Endothelial cell of umbilical vein (primary cell): ENCODE data around the gene EIF3J. TPM values are rescaled to one million over a fixed set of nuclear protein-coding genes. Genes with fewer than 3 reads are reported as not detected.

Experiments
- BruUV-seq: library from RNA; stranded (reverse); fragments of 400-500 nt; replicated peaks from 2 replicates; lab custom pipeline; 2021; lab: Mats Ljungman, UMichigan
- CTCF ChIA-PET: fragments of 300-600, 350-600 bp; sonication (Branson Sonifier 250); formaldehyde crosslinking; loops from one replicate; lab custom pipeline; 2021; ENCODE audit warnings: antibody characterized with exemption, inconsistent platforms; lab: Charles Lee
- POLR2A ChIA-PET: fragments of 300-600, 350-600 bp; sonication (Branson Sonifier 250); formaldehyde crosslinking; loops from one replicate; lab custom pipeline; 2021; ENCODE audit warnings: antibody characterized with exemption, inconsistent platforms; lab: Charles Lee
- DNase-seq: peaks from one replicate; pipeline ENCODE4 v3.0.0-alpha.2; 2011; ENCODE audit warnings: low read depth, low spot score
- FAIRE-seq: peaks from 2 replicates; lab custom pipeline; 2011; peaks lifted over from hg19 to GRCh38; lab: Jason Lieb, UNC
- H2AFZ ChIP-seq: 2 replicates; pipeline ENCODE4 v1.6.0; 2012; ENCODE audit warnings: low read depth, low read length, control low read depth, inconsistent platforms
- H3K27ac ChIP-seq: 2 replicates; pipeline ENCODE4 v1.5.1; 2011; ENCODE audit warnings: low read depth, mild to moderate bottlenecking, control low read depth, low read length, moderate library complexity; ENCODE audit not compliant: insufficient read depth
- H3K27me3 ChIP-seq, 2 experiments: 2 replicates each; pipeline versions ENCODE4 v1.6.0 to v1.6.1; 2011; ENCODE audit warnings: low read length in 2 of 2, mixed read lengths in 1 of 2; ENCODE audit not compliant: control insufficient read depth in 2 of 2, insufficient read depth in 2 of 2
- H3K36me3 ChIP-seq, 2 experiments: 2 replicates in 1 of 2; 3 replicates in 1 of 2; pipeline ENCODE4 v1.5.1; 2011; ENCODE audit warnings: low read length in 2 of 2, mild to moderate bottlenecking in 1 of 2, moderate library complexity in 1 of 2; ENCODE audit not compliant: control insufficient read depth in 2 of 2, insufficient read depth in 2 of 2; ENCODE audit errors: extremely low read depth in 1 of 2
- H3K4me1 ChIP-seq: 3 replicates; pipeline ENCODE4 v1.5.1; 2011; ENCODE audit warnings: mild to moderate bottlenecking, low read length; ENCODE audit not compliant: control insufficient read depth, insufficient read depth; ENCODE audit errors: extremely low read depth
- H3K4me2 ChIP-seq: 2 replicates; pipeline ENCODE4 v1.6.1; 2011; ENCODE audit warnings: low read length, control low read depth, mixed read lengths; ENCODE audit not compliant: insufficient read depth
- H3K4me3 ChIP-seq, 3 experiments: fragments of 200-600 bp in 1 of 3; sonication (generic), shearing (Covaris generic) in 1 of 3; replicated peaks in 1 of 3; 2 replicates each; pipeline ENCODE4 v1.5.1; 2011 to 2016; ENCODE audit warnings: control low read depth in 3 of 3, low read length in 3 of 3, mild to moderate bottlenecking in 2 of 3, inconsistent platforms in 1 of 3, low read depth in 1 of 3, moderate library complexity in 1 of 3; ENCODE audit not compliant: insufficient read depth in 1 of 3
- H3K79me2 ChIP-seq: 2 replicates; pipeline ENCODE4 v1.6.0; 2012; ENCODE audit warnings: low read length, inconsistent platforms; ENCODE audit not compliant: control insufficient read depth, insufficient read depth
- H3K9ac ChIP-seq: replicated peaks from 2 replicates; pipeline ENCODE3; 2011; ENCODE audit warnings: low read length, control low read depth; ENCODE audit not compliant: insufficient read depth; ENCODE audit errors: extremely low read depth
- H3K9me1 ChIP-seq: replicated peaks from 3 replicates; pipeline ENCODE4 v1.6.0; 2011; ENCODE audit warnings: mild to moderate bottlenecking, low read length; ENCODE audit not compliant: control insufficient read depth, insufficient read depth; ENCODE audit errors: extremely low read depth
- H3K9me3 ChIP-seq: replicated peaks from 2 replicates; pipeline ENCODE4 v1.5.1; 2012; ENCODE audit warnings: low read length, inconsistent platforms; ENCODE audit not compliant: control insufficient read depth, insufficient read depth
- H4K20me1 ChIP-seq: replicated peaks from 2 replicates; pipeline ENCODE3; 2011; ENCODE audit warnings: mild to moderate bottlenecking, low read length; ENCODE audit not compliant: control insufficient read depth, insufficient read depth; ENCODE audit errors: extremely low read depth
- EZH2 ChIP-seq: IDR thresholded peaks from 2 replicates; pipeline ENCODE4 v1.6.1; 2012; ENCODE audit warnings: borderline replicate concordance, low read depth, mild to moderate bottlenecking, moderate library complexity, low read length, inconsistent platforms; ENCODE audit not compliant: severe bottlenecking
- FOS ChIP-seq: IDR thresholded peaks from 2 replicates; pipeline ENCODE4 v1.6.1; 2011; ENCODE audit warnings: mild to moderate bottlenecking, low read length, moderate library complexity, borderline replicate concordance; ENCODE audit not compliant: insufficient read depth
- GATA2 ChIP-seq: IDR thresholded peaks from 2 replicates; pipeline ENCODE4 v1.7.0; 2011; ENCODE audit warnings: low read depth, mild to moderate bottlenecking, moderate library complexity, mixed read lengths, low read length; ENCODE audit not compliant: insufficient read length, insufficient read depth
- JUN ChIP-seq: IDR thresholded peaks from 2 replicates; pipeline ENCODE4 v1.6.1; 2011; ENCODE audit warnings: borderline replicate concordance, low read depth; ENCODE audit not compliant: insufficient read length, insufficient read depth
- MYC ChIP-seq: IDR thresholded peaks from one replicate; pipeline ENCODE4 v1.6.1; 2011; ENCODE audit warnings: mild to moderate bottlenecking, low read depth, low read length
- POLR2A ChIP-seq: IDR thresholded peaks from 2 replicates; pipeline ENCODE4 v1.6.1; 2012; ENCODE audit warnings: low read depth, mild to moderate bottlenecking, control low read depth, low read length
- POLR2AphosphoS5 ChIP-seq: IDR thresholded peaks from 2 replicates; pipeline ENCODE4 v1.6.1; 2012; ENCODE audit warnings: low read depth, mild to moderate bottlenecking, control low read depth, low read length, moderate library complexity; ENCODE audit not compliant: insufficient read depth
- dilution Hi-C: fragments of 300-500 bp; cut with MboI; formaldehyde crosslinking; loops from one replicate; pipeline ENCODE4 v1.15.0; 2019; ENCODE audit warnings: low sequenced_read_pairs; ENCODE audit not compliant: extremely low pct_ligation_motif_present
- intact Hi-C: fragments of 100-400 bp; cut with micrococcal nuclease; formaldehyde crosslinking; loops from one replicate; pipeline ENCODE4 v1.10.0; 2022
- polyA plus RNA-seq, 4 experiments: library from polyadenylated mRNA; depleted of rRNA in 3 of 4; stranded (reverse) in 3 of 4; unstranded in 1 of 4; fragments of >200 nt; gene quantifications; 2 replicates each; pipeline versions ENCODE4 v1.2.1 to v1.2.3, GENCODE V29; 2011 to 2012; ENCODE audit warnings: missing spikeins in 1 of 4
- total RNA-seq: library from RNA; stranded (reverse); gene quantifications from 2 replicates; pipeline ENCODE4 v1.2.3, GENCODE V29; 2021
- TF ChIP-seq, protein P1 (sequence below), 2 donors: IDR thresholded peaks; 1 replicate in 1 of 2; 2 replicates in 1 of 2; pipeline ENCODE4 v1.5.1; 2011; ENCODE audit warnings: low read length in 2 of 2, mild to moderate bottlenecking in 2 of 2, moderate library complexity in 2 of 2, control low read depth in 1 of 2, inconsistent platforms in 1 of 2, low read depth in 1 of 2; ENCODE audit not compliant: insufficient read depth in 1 of 2; ENCODE audit errors: extremely low read depth in 1 of 2
- TF ChIP-seq, protein P2 (sequence below): IDR thresholded peaks from 2 replicates; pipeline ENCODE4 v1.6.1; 2011; ENCODE audit not compliant: insufficient read depth, insufficient read length

EIF3J gene
- total and polyA plus RNA-seq, 2 donors (not counting 3 experiments of a cell fraction or from before 2014, with no cell fraction given) = 35.4 to 150 TPM

DNA sequence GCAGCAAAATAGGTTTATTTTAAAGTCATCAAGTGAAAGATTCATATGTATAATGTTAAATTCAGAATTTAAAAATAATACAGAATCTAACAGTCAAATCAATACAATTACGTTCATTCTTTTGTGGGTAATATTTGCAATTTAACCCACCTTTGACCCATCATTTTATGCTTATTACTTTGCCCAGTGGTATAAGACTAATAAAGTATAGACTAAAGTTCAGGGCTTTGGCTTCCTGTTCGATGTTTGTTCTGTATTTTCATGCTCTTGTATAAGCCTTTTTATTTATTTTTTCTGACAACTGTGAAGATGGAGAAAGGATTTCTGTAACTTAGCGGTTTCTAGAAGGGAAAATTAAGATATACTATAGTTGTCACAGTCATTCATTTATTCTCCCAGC lies 44.3 kb upstream of the EIF3J start:
- FAIRE-seq = no peak
- DNase-seq = no peak
- Histone ChIP-seq H3K9ac (no peak overlapping the region), H3K27ac (no peak overlapping the region), H3K27me3 (no peaks in the 10 kb centered on the region), H2AFZ (no peak overlapping the region), H3K4me3 (no peak overlapping the region), H3K4me2 (no peak overlapping the region), H3K79me2 (peaks cover 9% of the 10 kb centered on the region), H3K9me3 (no peaks in the 10 kb centered on the region), H3K4me1 (peaks cover 12% of the 10 kb centered on the region), H3K9me1 (no peaks in the 10 kb centered on the region), H4K20me1 (no peaks in the 10 kb centered on the region), H3K36me3 (no peaks in the 10 kb centered on the region)
- TF ChIP-seq POLR2A (no peak), JUN (no peak), EZH2 (no peak), POLR2AphosphoS5 (no peak), MYC (no peak), FOS (no peak), GATA2 (no peak)
- TF ChIP-seq, protein P1, sequence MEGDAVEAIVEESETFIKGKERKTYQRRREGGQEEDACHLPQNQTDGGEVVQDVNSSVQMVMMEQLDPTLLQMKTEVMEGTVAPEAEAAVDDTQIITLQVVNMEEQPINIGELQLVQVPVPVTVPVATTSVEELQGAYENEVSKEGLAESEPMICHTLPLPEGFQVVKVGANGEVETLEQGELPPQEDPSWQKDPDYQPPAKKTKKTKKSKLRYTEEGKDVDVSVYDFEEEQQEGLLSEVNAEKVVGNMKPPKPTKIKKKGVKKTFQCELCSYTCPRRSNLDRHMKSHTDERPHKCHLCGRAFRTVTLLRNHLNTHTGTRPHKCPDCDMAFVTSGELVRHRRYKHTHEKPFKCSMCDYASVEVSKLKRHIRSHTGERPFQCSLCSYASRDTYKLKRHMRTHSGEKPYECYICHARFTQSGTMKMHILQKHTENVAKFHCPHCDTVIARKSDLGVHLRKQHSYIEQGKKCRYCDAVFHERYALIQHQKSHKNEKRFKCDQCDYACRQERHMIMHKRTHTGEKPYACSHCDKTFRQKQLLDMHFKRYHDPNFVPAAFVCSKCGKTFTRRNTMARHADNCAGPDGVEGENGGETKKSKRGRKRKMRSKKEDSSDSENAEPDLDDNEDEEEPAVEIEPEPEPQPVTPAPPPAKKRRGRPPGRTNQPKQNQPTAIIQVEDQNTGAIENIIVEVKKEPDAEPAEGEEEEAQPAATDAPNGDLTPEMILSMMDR (IDR thresholded peaks at IDR 0.05; ENCODE audit: extremely low read depth in 1 of 2, insufficient read depth in 1 of 2, low read depth in 1 of 2, low read length in 2 of 2) = no peak
- TF ChIP-seq, protein P2, sequence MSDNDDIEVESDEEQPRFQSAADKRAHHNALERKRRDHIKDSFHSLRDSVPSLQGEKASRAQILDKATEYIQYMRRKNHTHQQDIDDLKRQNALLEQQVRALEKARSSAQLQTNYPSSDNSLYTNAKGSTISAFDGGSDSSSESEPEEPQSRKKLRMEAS = no peak
- POLR2A ChIA-PET = no interaction called here
- dilution Hi-C loops = no loop called here
- intact Hi-C loops = no loop called here
- no TSS peak for BruUV-seq
- CTCF ChIA-PET = interaction anchor here (1.5 kb wide), 1 partner anchor 9 kb away, joined by 12 read pairs; no protein-coding TSS in a partner anchor
